GM19239 (cell line): Measurements from ENCODE around the gene LAMA1.
A peak's percentile ranks its signal among the peaks of the same experiment; 100 is the strongest.

Source experiments
- DNase-seq: peaks from one replicate; pipeline ENCODE4 v3.0.0; 2011; ENCODE audit warnings: low spot score; ENCODE audit not compliant: insufficient read length
- FAIRE-seq: peaks from 2 replicates; lab custom pipeline; 2011; peaks lifted over from hg19 to GRCh38; lab: Jason Lieb, UNC

Gene LAMA1

GRCh38 chr18:6928359-6928758 lies 189.2 kb downstream of the LAMA1 start:
- no peak for DNase-seq
- FAIRE-seq = no peak

GRCh38 chr18:6927153-6927552 lies 190.4 kb downstream of the LAMA1 start:
- DNase-seq (no peak), FAIRE-seq (no peak)

- FAIRE-seq = no peak
- no peak for DNase-seq
These were observed 194.4 kb downstream of the LAMA1 start for GRCh38 chr18:6923220-6923619.

GRCh38 chr18:6921571-6921970 lies 196.0 kb downstream of the LAMA1 start:
- FAIRE-seq = no peak

GRCh38 chr18:6920099-6920955 lies 197.3 kb downstream of the LAMA1 start:
- no peak for FAIRE-seq

More at GRCh38 chr18:6921571-6921970, 196.0 kb downstream of the LAMA1 start:
- no peak for DNase-seq

GRCh38 chr18:6917072-6917471 lies 200.5 kb downstream of the LAMA1 start:
- FAIRE-seq (no peak), DNase-seq (no peak)

More at GRCh38 chr18:6920099-6920955, 197.3 kb downstream of the LAMA1 start:
- peak; percentile 9 for DNase-seq

GRCh38 chr18:6901286-6901926 lies 216.2 kb downstream of the LAMA1 start:
- FAIRE-seq (no peak), DNase-seq (no peak)

GRCh38 chr18:6891788-6892187 lies 225.8 kb downstream of the LAMA1 start:
- DNase-seq (no peak), FAIRE-seq (no peak)
